ENCODE data around the gene GATA2.

DNA sequence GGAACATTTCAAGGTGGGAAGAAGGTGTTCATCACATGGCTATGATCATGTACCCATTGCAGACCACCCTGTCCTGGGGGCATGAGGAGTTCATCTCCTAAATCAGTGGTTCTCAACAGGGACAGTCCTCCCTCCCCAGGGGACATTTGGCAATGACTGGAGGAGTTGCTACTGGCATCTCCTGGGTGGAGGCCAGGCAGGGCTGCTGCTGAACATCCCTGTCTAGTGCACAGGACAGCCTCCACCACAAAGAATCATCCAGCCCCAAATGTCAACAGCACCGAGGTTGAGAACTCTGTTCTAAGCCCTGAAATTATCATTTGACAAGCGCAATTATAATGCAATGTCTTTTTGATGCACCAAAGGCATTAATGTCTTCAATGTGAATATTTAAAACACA lies 21.9 kb downstream of the GATA2 start:
- no peak for TF ChIP-seq POLR2A (IDR thresholded peaks at IDR 0.05; ENCODE audit: low read depth, low read length)
- no peak for TF ChIP-seq POLR2AphosphoS5 (IDR thresholded peaks at IDR 0.05; ENCODE audit: low read depth, low read length)
- no peak for TF ChIP-seq TAF1 (IDR thresholded peaks at IDR 0.05; ENCODE audit: low read depth, low read length)

Measured in GM12891 (cell line).